ENCODE measurements around the gene NHLRC3. TPM values are rescaled to one million over a fixed set of nuclear protein-coding genes. Genes with fewer than 3 reads are reported as not detected.
A peak's percentile ranks its signal among the peaks of the same experiment; 100 is the strongest.
"Not testable (repeated sequence)": the region's sequence is repeated elsewhere in the genome, so short reads cannot be mapped to it uniquely, and the experiment has no call there.

Gene NHLRC3, protein sequence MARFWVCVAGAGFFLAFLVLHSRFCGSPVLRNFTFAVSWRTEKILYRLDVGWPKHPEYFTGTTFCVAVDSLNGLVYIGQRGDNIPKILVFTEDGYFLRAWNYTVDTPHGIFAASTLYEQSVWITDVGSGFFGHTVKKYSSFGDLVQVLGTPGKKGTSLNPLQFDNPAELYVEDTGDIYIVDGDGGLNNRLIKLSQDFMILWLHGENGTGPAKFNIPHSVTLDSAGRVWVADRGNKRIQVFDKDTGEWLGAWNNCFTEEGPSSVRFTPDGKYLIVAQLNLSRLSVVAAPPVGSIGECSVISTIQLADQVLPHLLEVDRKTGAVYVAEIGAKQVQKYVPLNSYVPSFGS
- total RNA-seq, result 23.8 and 23.9 TPM in 2 replicates

DNA sequence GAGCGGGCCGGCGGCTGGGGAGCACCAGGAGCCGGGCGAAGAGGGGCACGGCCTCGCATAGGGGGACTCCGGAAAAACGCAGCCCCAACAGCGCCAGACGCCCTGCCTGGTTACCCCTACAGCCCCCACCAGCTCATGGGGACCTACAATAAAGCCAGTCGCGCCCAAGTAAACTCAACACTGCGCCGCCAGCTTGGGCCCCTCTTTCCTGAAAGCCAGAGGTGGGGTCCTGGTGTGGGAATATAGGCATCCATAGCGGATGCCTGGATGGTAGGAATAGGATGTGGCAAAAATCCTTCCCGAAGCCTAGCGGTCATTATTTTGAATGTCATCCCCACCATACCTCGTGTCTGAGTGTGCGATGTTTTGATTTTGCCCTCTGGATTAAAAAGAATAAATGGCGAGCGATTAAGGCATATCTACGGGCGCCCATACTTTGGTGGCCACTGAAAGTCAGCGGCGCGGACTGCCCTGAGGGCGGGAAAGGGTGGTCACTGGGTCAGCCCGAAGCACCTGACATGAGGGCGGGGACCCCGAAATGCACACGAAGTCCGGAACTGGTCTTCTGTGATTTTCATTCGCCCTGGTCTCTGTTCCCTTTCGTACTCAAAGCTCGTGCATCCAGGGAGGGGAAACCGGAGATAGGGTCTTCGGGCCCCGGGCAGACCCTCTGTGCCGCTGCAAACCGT is at the start of gene NHLRC3, which contains the start of gene PROSER1:
Gene NHLRC3 (plus strand): TSS at position 577 of the 689 bp plus-strand sequence. CDS start 184 bp downstream, outside the sequence.
Gene PROSER1 (minus strand): TSS at position 210 of the 689 bp plus-strand sequence. CDS start 847 bp downstream, outside the sequence.
- DNase-seq (ENCODE audit: low read depth), result peak; percentile 89

DNA sequence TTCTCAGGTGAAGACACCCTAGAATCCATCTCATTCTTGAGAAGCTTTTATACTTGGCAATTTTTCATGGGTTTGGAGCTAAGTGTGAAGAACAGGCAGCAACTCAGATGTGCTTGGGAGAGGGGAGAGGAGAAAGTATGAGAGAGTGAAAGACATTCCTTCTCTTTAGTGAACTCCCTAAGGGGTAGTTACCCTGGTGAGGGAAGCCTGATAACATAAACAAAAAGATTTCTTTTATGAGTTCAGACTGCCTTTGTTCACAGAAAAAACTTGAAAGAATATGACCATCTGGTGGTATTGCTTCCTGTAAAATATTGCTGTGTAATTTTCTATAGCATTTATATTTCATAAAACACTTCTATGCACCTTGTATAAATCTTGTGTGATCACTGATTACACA is 47.6 kb upstream of the NHLRC3 start, which contains the start of gene STOML3:
Gene STOML3 (minus strand): TSS at position 139 of the 400 bp plus-strand sequence. CDS start 110 bp downstream, at position 29.
- DNase-seq (ENCODE audit: low read depth), result peak; percentile 19

DNA sequence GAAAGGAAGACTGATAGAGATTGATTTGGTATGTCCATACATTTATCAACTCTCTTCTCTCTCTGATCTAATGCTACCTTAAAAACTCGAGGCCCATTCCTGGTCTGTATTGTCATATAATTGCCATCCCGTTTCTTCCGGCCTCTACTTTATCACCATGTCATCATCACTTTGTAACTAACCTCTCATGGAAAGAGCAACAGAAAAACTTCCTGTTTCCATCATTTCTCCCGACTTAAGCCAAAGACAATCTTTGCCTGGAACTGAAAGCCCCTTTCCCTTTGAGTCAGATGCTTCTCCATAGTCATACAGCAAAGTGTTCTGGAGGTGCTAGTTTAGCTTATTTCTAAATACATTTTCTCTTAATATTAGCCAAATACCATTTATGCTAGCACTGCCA is 44.9 kb upstream of the NHLRC3 start:
- DNase-seq (ENCODE audit: low read depth), result no peak

DNA sequence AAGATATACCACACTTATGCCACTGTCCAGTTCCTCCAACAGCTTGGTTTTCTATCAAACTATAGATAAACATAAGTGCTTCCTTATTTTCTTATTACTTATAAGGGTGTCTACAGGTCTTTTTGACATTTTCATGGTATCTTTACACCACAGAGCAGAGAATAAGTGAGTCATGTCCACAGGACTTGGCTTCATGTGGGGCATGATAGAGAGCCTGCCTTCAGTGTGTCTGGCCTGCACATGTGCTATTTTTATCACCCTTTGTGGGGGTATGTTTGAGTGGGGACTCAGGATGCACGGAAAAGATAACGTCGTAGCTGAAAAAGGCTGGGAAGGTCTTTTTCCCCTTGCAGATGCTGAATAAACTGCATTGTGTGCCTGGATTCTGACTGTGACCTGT is 39.5 kb upstream of the NHLRC3 start:
- no peak for DNase-seq (ENCODE audit: low read depth)

DNA sequence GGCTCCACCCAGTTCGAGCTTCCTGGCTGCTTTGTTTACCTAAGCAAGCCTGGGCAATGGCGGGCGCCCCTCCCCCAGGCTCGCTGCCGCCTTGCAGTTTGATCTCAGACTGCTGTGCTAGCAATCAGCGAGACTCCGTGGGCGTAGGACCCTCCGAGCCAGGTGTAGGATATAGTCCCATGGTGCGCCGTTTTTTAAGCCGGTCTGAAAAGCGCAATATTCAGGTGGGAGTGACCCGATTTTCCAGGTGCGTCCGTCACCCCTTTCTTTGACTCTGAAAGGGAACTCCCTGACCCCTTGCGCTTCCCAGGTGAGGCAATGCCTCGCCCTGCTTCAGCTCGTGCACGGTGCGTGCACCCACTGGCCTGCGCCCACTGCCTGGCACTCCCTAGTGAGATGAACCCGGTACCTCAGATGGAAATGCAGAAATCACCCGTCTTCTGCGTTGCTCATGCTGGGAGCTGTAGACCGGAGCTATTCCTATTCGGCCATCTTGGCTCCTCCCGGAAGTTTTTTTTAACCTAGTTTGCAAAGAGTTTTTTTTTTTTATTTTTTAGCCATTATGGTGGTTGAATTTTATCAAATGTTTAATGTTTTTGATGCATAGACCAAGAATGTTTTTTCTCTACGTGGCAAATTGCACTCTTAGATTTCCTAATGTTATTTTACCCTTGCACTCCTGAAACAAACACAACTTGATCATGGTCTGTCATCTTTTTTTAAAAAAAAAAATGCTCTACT is 31.7 kb upstream of the NHLRC3 start:
- DNase-seq (ENCODE audit: low read depth), result not testable (repeated sequence)

DNA sequence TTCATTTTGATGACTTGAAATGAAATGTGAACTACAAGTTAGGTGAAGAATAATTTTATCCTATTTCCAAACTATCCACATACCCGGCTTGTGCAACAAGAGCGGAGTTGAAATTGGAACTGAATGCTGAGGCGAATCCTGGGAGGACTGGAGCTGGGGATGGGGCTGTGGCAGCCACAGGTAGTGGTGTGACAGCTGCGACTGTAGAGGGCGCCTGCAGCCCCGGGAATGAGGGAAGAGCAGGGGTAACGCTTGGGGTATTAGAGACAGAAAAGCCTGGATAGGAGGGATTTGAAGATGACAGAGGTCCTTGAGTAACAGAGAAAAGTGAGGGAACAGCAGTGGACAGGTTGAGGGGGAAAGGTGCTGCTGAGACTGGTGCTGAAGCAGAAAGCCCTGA is 25.6 kb upstream of the NHLRC3 start:
- no peak for DNase-seq (ENCODE audit: low read depth)

DNA sequence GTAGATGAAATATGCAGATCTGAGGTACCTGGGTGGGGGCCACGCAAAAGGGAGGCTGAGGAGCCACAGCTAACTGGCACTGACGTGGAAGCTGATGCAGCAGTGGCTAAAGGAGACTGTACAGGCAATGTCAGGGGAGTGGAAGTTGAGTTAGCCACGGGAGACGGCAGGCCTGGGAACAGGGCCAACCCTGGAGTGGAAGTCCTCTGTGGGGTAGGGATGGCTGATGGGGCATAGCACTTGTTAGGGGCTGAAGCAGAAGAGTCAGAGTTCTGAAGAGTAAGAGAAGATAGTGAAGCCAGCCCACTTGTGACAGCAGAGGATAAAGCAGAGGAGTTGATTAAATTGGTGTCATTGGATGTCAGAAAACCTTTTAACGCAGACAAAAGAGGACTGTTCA is 24.8 kb upstream of the NHLRC3 start:
- no peak for DNase-seq (ENCODE audit: low read depth)

DNA sequence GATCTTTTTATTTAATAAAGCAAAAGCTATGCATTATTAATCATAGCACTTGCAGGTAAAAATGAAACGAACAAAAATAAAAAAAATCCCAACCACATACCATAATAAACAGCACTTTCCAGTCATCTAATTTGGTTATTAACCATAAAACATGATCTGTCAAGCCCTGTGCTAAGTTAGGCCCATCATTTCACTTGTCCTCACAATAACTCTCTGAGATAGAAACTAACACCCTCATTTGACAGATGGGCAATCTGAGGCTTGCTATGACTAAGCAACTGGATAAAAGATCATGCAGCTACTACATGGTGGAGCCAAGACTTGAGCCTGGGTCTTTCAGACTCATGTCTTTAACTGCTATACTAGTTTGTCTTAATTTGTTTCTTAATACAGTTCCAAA is 22.2 kb upstream of the NHLRC3 start:
- DNase-seq (ENCODE audit: low read depth), result no peak

DNA sequence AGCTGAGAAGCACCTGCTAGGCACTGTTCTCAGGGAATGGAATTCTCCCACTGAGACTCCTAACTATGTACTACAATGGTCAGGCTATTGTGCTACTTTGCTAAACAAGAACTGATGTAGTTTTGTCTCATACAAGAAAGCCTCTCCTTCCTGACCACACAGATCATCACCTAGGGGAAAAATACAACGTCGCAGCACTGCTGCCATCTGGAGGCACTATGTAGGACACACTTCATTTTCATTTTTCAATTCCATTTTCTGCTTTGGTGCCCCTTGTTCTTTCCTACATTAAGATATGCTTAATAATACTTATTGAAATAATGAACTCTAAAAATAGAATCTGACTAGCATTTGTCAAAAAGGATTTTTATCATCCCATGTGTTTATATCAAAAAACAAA is 21.5 kb upstream of the NHLRC3 start:
- DNase-seq (ENCODE audit: low read depth), result peak; percentile 53

DNA sequence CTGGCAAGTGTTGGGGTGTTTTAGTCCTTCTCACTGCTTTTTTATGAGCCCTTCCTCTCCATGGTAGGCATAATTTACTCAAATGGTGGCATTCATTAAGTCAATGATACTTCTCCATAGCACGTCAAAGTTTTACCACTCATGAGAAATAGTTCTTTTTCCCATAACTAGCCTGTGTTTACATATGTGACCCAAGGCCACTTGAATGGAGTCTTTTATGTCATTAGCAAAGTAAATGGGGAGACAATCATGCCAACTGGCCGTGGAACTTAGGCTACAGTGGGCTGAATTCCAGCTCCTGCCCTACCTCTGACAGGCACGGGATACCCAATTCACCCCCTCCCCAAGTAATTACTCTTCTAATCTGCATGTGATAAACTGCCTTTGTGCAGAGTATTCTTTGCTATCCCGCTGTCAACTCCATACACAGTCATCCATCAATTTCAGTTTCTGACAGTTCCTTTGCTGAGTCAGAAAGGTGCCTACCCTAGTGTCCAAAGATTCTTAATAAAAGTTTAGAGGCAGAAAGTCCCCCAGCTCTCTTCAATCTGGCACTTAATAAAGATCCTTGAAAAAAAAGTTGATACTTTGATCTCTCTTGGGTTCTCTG is 17.3 kb upstream of the NHLRC3 start:
- no peak for DNase-seq (ENCODE audit: low read depth)

DNA sequence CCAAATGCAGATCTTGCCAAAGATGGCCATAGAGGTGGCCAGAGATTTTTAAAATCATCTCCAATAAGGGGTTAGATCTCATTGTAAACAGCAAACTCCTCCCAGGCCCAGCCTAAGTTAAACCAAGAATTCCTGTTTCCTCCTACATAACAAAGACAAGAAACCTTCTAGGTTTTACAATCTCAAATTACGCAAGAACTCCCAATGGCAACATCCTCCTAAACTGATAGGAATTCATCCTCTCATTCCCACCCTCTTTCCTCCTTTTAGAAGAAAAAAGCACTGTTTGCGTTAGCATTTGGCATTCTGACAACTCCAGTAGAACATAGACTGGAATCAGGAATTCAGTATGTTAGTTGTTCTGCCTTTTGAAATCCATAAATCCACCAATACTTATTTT is 14.9 kb upstream of the NHLRC3 start:
- no peak for DNase-seq (ENCODE audit: low read depth)

DNA sequence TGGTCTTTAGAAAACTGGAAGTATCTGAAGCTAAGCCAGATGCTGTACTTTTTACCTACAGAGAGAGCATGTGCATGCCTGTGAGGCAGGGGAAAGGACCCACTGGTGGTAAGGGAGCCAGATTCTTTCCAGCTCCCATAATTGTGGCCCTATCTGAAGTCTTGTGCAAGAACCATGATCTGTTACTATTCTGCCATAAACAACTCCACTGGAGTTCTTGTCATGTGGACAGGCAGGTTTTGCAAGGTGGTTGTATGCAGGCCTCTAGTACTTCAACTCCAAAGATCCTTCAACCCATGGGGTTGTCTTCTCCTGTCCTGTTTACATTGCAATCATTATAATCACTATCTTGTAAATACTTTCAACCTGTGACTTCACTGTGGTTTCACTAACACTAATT is 14.5 kb upstream of the NHLRC3 start:
- no peak for DNase-seq (ENCODE audit: low read depth)

DNA sequence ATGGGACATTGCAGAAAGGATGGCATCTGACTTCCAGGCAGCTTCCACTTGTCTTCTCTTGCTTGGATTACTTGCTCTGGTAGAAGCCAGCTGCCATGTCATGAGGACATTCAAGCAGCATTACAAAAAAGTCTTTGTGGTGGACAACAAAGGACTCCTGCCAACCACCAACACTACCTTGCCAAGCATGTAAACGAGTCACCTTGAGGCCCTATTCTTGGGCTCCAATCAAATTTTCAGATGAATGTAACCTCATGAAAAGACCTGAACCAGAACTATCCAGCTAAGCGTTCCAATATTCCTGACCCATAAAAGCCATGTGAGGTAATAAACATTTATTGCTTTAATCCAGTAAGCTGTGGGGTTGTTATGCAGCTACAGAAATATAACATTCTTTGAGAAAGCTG is 12.8 kb upstream of the NHLRC3 start:
- DNase-seq (ENCODE audit: low read depth), result peak; percentile 59

DNA sequence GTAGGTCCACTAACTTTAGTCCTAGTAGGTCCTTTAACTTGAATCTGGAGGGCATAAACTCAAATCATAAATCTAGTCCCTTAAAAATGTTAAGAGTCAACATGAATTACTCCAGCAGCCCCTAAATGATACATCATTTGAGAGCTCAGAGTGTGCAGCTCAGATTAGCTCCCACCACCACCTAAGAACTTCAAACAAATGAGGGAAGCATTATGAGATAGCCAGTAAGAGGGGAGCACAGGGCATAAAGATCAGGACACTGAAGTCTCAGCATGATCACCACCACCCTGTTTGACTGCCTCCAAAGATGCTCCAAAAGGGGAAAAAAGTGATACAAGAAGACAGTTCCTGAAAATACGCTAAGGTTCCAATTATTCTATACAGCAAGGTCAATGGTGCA is 6.1 kb upstream of the NHLRC3 start:
- no peak for DNase-seq (ENCODE audit: low read depth)

DNA sequence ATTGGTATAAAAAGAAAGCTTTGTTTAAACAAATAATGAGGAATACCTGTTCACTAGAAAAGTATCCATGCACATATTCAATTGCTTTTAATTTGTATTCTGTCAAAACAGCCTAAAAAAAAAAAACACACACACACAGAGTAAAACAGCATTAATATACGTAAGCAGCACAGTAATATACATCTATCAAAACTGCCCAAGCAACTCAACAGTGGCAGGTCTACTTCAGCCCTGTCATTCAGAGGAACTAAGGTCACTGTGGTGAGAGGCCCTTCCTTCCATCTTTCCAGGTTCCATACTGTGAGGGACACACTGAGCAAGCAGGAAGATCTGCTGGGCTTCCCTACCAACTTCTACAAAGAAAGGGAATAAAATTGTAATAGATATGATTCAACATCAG is 4.2 kb upstream of the NHLRC3 start:
- DNase-seq (ENCODE audit: low read depth), result no peak

DNA sequence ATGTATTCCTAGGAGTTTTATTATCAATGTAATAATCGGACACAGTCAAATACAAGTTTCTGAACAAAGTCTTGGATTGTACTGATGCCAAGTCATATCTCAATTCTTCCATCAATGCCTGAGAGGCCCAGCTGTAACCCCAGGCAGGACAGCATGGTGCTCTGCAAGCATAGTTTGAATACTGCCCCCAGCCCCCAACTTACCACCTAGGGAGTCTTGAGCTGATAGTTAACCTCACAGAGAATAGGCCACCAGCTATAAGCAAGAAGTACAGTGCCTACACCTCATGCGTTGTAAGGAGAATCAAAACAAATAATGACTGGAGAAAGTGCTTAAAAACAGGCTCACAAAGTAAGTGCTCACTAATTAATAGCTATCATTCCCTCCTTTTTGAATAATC is 3.1 kb upstream of the NHLRC3 start:
- no peak for DNase-seq (ENCODE audit: low read depth)

DNA sequence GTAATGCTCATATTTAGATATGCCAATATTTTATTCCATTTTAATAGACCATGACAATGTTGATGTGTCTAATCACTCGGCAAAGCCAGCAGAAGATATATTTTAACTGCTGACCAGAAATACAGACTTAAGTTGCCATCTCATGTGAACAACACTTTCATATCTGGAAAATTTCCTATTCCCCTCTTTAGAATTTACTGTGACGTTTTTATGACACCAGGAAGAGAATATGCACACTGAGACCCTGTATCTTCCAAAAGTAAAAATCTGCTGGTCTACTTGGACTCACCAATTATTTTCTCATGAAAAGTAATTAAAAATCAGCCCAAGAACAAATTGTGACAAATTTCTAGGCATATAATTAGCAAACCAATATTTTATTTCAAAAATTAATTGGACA is 2.5 kb upstream of the NHLRC3 start:
- DNase-seq (ENCODE audit: low read depth), result no peak

DNA sequence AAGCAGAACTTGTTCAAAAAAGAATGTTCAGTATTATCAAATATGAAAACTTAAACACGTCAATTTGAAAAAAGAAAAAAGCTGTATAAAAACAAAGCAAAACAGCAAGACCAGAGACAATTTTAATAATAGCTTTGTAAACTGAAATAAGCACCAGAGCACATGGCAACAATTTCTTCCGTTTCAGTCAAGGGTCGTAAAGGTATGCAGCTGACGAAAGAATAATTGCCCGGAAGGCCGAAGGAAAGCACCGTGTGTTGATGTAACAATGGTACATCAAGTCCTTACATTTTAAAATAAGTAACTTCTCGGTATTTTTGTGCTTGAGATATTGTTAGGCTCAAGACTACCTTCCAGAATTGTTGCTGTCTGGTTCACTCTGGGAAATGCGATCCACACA is 2.0 kb upstream of the NHLRC3 start:
- DNase-seq (ENCODE audit: low read depth), result peak; percentile 54

DNA sequence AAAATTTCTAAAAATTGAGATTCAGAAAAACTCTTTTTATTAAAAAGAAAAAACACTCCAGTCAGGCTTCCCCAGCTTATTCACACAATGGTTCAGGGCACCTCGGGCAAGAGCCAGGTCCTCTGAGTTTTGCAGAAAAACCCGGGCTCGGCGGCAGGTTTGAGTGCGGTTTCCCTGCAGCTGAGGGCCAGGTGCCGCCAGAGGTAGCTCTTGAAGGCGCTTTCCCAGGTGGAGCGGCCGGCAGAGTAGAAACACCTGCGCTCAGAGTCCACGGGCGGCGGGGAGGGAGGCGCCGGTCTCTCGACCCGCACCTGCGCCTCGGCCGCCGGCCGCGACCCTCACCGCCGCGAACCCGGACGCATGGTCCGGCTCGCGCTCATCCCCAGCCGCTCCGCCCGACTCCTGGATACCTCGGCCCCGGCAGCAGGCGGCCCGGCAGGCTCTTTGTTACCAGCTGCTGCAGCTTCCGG is 811 bp upstream of the NHLRC3 start:
- no peak for DNase-seq (ENCODE audit: low read depth)

DNA sequence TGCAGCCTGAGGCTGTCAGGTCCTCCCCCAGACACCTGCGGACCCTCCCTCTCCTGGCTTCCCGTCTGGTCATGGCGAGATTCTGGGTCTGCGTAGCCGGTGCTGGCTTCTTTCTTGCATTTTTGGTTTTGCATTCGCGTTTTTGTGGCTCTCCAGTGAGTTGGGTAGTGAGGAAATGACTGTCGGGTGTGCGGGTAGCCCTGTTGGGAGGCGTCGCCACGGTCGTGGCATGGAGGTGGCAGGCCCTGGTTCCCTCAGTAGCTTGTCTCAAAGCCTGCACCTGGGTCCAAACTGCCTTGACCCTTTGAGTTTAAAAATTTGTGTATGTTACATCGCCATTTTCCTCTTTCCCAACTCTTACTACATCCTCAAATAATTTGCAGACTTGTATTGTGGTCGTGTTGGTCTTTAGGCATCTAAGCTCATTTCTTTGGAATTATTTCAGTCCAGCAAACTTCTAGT is 344 bp downstream of the NHLRC3 start:
- DNase-seq (ENCODE audit: low read depth), result peak; percentile 21

DNA sequence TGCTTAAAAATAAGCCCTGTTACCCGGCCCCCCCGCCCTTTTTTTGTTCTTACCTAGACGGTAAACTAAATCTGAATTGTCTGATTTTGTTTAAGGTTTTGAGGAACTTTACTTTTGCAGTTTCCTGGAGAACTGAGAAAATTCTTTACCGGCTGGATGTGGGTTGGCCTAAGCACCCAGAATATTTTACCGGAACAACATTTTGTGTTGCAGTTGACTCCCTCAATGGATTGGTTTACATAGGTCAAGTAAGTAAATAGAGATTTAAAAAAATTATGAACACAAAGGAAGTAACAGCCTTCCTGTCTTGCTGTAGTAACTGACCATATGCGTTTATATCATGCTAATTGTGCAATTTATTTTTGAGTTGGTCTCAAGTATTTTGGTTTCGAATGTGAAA is 785 bp downstream of the NHLRC3 start:
- DNase-seq (ENCODE audit: low read depth), result no peak

DNA sequence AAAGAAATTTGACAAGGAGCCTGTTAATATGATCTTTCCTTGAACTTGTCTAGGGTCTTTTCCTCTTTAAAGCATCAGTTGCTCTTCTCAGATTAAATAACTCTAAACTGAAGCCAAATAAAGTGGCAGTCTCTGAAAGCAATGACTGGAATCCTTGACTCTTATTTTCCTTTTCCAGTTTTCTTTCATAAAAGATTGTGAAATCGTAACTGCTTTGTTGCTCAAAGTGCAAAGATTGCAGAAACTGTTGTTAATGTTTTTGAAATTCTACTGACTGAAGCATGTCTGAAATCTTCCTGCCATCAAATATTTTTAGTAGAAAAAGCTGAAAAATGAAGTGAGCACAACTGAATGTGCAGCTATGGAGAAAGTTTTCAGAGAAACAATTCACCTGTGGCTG is 1.9 kb downstream of the NHLRC3 start:
- DNase-seq (ENCODE audit: low read depth), result peak; percentile 28
